ENCODE results near the gene B3GNT9.

B3GNT9 gene

GRCh38 chr16:67169011-67169451 lies 18.2 kb upstream of the B3GNT9 start:
- H3K4me3 ChIP-seq (replicated peaks; ENCODE audit: low read depth, low read length), result no peak overlapping the region
- TF ChIP-seq CTCF (IDR thresholded peaks at IDR 0.05; ENCODE audit: low read depth, low read length, missing control alignments), result no peak
- DNase-seq (ENCODE audit: extremely low read depth, low read depth), result no peak

- H3K4me3 ChIP-seq (replicated peaks; ENCODE audit: low read depth, low read length), result no peak overlapping the region
- no peak for TF ChIP-seq CTCF (IDR thresholded peaks at IDR 0.05; ENCODE audit: low read depth, low read length, missing control alignments)
- DNase-seq (ENCODE audit: extremely low read depth, low read depth), result no peak
Measured at GRCh38 chr16:67167588-67167987, 16.8 kb upstream of the B3GNT9 start.

GRCh38 chr16:67166598-67167168 lies 15.9 kb upstream of the B3GNT9 start:
- no peak for TF ChIP-seq CTCF (IDR thresholded peaks at IDR 0.05; ENCODE audit: low read depth, low read length, missing control alignments)

GRCh38 chr16:67166110-67166547 lies 15.3 kb upstream of the B3GNT9 start:
- DNase-seq (ENCODE audit: extremely low read depth, low read depth), result no peak
- TF ChIP-seq CTCF (IDR thresholded peaks at IDR 0.05; ENCODE audit: low read depth, low read length, missing control alignments), result no peak
- H3K4me3 ChIP-seq (replicated peaks; ENCODE audit: low read depth, low read length), result no peak overlapping the region

More at GRCh38 chr16:67166598-67167168, 15.9 kb upstream of the B3GNT9 start:
- no peak for DNase-seq (ENCODE audit: extremely low read depth, low read depth)
- H3K4me3 ChIP-seq (replicated peaks; ENCODE audit: low read depth, low read length), result no peak overlapping the region

- H3K4me3 ChIP-seq (replicated peaks; ENCODE audit: low read depth, low read length), result no peak overlapping the region
- no peak for TF ChIP-seq CTCF (IDR thresholded peaks at IDR 0.05; ENCODE audit: low read depth, low read length, missing control alignments)
- no peak for DNase-seq (ENCODE audit: extremely low read depth, low read depth)
Measured at GRCh38 chr16:67165121-67166078, 14.6 kb upstream of the B3GNT9 start.

- peak within 1 kb of the TSS; percentile 15; the same call in 1 of the 2 replicates for H3K4me3 ChIP-seq (replicated peaks; ENCODE audit: low read depth, low read length)
- no peak for TF ChIP-seq CTCF (IDR thresholded peaks at IDR 0.05; ENCODE audit: low read depth, low read length, missing control alignments)
- DNase-seq (ENCODE audit: extremely low read depth, low read depth), result no peak
Measured at GRCh38 chr16:67164599-67165061, 13.8 kb upstream of the B3GNT9 start, which contains the start of gene HSF4. HSF4 (plus strand) TSS chr16:67164745; CDS start chr16:67164812, 67 bp downstream.

Data from HFF-Myc (cell line).